ENCODE data around the gene UBN2.

Gene UBN2

DNA sequence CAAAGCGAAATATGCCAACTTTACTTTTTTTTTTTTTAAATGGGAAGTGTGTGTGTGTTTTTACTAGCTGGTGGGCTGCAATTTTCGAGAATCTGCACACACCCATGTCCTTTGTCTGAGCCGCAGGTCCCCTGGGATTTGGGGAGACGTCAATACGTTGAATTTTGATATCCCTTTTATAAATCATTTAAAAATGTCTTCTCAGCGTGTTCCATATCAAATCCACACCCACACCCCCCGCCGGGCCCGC lies 109.7 kb downstream of the UBN2 start:
- DNase-seq (ENCODE audit: insufficient read length, low spot score) (no peak), FAIRE-seq (no peak)
- no peak for TF ChIP-seq CTCF (IDR thresholded peaks at IDR 0.05; ENCODE audit: insufficient read depth, missing control alignments)

DNA sequence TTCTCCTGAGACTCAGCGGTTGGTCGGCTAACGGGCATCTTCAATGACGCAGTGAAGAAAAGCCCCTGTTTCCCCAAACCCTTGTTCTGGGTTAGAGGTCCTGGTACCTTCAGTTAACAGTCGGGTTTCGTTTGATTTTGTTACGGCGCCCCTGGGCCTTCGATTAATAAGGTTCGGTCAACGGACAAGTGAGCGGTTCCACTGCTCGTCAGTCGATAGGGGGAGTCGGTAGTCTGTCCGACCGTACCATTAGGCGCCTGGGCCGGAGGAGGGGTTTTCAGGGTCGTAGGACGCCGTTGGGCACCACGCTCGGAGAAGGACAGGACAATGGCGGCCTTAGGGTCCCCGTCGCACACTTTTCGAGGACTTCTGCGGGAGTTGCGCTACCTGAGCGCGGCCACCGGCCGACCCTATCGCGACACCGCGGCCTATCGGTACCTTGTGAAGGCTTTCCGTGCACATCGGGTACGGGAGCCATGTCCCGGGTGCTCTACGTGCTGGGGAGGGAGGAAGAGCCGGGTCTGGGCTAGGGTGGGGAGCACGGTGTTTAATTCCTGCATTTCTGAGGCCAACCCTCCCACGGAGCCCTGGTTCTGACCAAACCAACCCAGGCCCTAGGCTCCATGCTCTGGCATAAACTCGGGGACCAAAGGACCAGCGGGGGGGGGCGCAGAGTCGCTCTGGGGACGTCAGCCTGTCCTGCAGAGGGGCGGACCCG lies 110.2 kb downstream of the UBN2 start, which contains the start of gene FMC1:
Gene FMC1, plus strand, starts transcription at position 280 of the 718 bp plus-strand sequence. Its CDS starts 48 bp downstream, at position 328.
- DNase-seq (ENCODE audit: insufficient read length, low spot score): no peak
- FAIRE-seq: no peak
- peak; percentile 43 for TF ChIP-seq CTCF (IDR thresholded peaks at IDR 0.05; ENCODE audit: insufficient read depth, missing control alignments)

DNA sequence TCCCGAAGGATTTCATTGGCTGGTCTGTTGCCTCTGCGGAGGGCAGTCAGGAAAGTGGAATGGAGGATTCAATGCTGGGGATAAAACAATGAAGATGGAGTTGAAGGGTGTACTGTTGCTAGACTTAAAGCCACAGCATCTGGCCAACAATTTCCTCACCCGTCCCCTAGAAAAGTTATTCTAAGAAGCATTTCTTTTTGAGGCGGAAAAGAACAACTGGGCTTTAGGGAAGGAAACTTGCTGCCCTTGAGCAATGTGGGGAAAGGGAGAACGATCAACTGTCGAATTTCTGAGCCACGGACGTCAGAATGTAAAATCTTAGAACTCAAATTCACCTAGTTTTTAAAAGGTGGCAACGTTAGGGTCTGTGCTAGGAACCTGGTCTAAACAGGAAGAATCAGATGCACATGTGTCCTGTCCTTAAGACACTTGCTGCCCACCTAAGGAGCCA lies 110.8 kb downstream of the UBN2 start:
- DNase-seq (ENCODE audit: insufficient read length, low spot score) (no peak), FAIRE-seq (no peak)
- no peak for TF ChIP-seq CTCF (IDR thresholded peaks at IDR 0.05; ENCODE audit: insufficient read depth, missing control alignments)

GRCh38 chr7:139345042-139345441 lies 114.0 kb downstream of the UBN2 start:
- FAIRE-seq (no peak), DNase-seq (ENCODE audit: insufficient read length, low spot score) (no peak)
- no peak for TF ChIP-seq CTCF (IDR thresholded peaks at IDR 0.05; ENCODE audit: insufficient read depth, missing control alignments)

- no peak for FAIRE-seq
- TF ChIP-seq CTCF (IDR thresholded peaks at IDR 0.05; ENCODE audit: insufficient read depth, missing control alignments): no peak
Observed at GRCh38 chr7:139351027-139351426, 120.0 kb downstream of the UBN2 start.

DNA sequence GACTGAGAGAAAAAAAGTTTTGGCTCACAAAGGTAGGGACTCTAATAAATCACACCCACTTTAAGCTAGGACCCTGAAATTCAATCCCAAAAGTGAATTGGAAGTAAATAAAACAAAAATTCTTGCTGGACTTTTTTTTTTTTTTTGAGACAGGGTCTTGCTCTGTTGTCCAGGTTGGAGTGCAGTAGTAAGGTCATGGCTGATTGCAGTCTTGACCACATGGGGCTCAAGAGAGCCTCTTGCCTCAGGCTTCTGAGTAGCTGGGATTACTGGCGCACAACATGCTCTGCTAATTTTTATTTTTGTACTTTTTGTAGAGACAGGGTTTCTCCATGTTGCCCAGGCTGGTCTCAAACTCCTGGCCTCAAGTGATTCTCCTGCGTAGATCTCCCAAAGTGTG lies 123.7 kb downstream of the UBN2 start:
- no peak for DNase-seq (ENCODE audit: insufficient read length, low spot score)
- no peak for TF ChIP-seq CTCF (IDR thresholded peaks at IDR 0.05; ENCODE audit: insufficient read depth, missing control alignments)
- FAIRE-seq: no peak

More at GRCh38 chr7:139351027-139351426, 120.0 kb downstream of the UBN2 start:
- no peak for DNase-seq (ENCODE audit: insufficient read length, low spot score)

DNA sequence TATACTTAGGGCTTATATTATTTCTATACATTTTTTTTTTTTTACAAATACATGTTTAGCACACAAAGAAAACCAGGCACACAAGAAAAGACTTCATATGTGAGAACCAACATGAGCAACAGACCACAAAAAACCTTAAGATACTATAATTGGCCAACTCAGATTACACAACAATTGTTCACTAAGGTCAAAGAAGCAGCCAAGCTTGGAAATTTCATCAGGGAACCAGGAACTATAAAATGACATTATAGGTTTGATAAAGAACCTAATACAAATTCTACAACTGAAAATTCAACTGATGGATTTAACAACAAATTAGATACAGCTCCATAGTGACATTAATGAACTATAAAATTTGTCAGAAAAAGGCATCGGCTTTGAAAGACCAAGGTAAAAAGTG lies 124.3 kb downstream of the UBN2 start:
- no peak for DNase-seq (ENCODE audit: insufficient read length, low spot score)
- no peak for FAIRE-seq
- TF ChIP-seq CTCF (IDR thresholded peaks at IDR 0.05; ENCODE audit: insufficient read depth, missing control alignments): no peak

Data from D721Med (cell line).